HG03378 (cell line): ENCODE measurements around the gene FGGY.
A peak's percentile ranks its signal among the peaks of the same experiment; 100 is the strongest.
"Not testable (repeated sequence)": the region's sequence is repeated elsewhere in the genome, so short reads cannot be mapped to it uniquely, and the experiment has no call there.

ENCODE experiments used
- ATAC-seq: cut with Tn5 transposase; IDR thresholded peaks from one replicate; pipeline ENCODE4 v1.9.1; 2021; ENCODE audit warnings: mild to moderate bottlenecking, moderate library complexity; ENCODE audit not compliant: unreplicated experiment

The FGGY gene

DNA sequence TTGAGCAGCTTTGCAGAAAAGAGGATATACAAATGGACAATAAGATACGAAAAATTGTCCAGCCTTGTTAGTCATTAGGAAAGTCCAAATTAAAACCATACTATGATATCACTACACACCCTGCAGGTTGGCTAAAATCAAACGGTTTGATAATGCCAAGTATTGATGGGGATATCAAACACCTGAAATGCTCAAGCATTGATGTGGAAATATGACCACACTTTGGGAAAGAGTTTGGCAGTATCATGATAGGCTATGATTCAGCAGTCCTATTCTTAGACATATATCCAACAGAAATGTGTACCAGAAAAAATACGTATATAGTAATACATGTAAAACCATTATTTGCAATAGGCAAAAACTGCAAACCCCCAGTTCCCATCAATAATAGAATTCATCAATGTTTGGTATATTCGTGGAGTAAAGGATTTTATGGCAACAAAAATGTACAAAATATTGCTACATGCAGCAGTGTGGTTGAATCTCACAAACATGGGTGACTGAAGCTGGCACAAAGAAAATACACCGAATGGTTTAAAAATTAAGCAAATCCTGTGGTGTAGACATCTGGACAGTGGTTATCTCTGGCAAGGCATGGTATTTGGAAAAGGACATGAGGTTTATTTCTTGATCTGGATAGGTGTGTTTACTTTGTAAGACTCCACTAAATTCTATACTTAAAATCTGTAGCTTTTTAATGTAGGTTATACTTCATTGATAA, 243.2 kb downstream of the FGGY start:
- no peak for ATAC-seq

DNA sequence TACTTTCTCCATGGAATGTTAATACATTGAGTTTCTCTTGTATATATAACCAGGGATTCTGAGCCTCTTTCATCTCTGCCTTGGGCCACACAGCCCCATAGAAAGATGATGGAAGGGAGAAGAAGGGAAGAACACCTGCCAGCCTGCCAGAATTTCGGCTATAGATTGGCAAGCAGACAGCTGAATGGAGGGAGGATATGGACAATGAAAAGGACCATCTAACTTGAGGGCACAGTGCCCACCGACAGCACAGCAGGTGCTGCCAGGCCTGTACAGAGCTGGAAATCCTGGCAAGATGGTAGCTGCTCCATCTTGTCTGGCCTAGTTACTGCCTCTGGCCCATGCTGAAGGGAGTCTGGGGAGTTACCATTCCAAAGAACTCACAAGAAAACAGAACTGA, 244.3 kb downstream of the FGGY start:
- ATAC-seq, result no peak

DNA sequence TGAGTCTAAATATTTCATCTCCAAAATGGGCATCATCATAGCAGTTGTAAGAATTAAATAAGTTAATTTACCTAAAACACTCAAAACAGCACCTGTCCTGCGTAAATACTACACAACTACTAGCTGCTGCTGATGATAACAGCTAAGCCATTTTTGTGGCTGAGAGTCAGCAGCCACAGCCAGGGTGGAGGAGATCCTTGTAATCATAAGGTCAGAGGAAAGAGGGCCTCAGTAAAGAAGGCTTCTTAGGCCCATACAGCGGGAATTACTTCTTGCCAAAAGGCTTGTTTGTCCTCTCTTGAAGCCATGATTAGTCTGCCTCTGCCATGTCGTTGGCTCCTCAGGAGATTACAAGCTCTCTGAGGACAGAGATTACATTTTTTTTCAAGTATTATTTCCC, 245.0 kb downstream of the FGGY start:
- no peak for ATAC-seq

DNA sequence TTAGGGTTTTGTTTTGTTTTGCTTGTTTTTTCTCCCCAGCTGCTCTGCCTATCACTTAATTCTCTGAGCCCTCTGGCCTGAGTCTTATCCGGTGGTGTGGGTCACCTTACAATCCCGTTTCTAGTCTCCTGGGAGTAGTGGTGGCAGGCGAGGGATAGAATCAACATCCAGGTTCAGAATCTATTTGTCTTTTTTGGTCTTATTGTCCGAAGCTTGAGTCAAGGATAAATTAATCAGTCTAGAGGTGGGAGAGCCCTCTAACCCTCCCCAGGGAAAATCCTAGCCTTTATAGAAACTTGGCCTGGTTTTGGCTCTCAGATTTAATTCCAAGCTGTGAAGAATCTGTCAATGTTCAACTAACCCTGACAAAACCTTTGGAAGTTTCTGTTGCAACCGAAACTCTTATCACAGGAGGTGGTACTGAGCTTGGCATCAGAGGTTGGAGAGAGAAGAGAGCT, 246.3 kb downstream of the FGGY start:
- no peak for ATAC-seq

DNA sequence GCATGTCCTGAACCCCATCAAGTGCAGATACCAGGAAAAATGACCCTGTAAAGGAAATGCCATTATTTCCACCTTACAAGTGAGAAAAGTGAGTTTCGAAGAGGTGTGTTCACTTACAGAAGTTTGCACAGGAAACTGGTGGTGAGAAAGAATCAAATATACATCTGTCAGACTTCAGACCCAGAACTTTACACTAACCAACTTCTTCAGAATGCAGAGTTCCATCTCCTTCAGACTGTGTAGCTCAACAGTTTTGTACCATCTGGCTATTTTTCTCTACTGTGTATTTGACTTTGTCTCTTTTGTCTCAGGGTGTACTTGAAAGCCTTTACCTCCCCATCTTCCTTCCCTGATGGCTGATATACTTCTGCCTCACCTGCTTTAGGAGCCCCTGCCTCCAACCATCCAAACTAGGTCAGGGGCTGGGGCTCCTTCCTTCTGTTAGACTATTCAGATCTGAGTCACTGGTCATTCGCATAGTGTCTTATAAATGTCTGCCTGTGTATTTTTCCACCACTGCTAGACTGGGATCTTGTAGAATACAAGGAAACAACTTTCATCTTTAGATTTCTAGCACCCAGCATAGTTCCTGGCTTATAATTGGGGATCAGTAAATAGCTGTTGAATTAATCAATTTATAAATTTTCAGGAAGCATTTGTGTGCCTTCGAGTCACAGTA, 247.9 kb downstream of the FGGY start:
- ATAC-seq, result no peak

DNA sequence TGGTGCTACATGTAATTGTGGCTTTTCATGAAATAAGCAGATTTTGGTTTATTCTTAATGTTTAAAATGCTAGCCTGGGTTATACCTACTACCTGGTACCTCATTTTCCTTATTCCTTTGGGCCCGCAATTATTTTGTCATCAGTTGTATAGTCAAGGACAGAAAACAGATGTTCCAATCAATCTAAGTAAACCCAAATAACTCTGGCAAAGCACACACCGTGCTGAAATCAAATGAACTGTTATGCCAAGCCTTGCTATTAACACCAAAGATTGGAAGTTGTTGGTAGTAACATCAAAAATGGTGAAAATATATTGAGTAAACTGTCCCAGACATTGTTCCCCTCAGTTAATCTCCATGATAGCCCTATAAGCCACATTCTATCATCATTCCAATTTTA, 248.9 kb downstream of the FGGY start:
- ATAC-seq, result no peak

DNA sequence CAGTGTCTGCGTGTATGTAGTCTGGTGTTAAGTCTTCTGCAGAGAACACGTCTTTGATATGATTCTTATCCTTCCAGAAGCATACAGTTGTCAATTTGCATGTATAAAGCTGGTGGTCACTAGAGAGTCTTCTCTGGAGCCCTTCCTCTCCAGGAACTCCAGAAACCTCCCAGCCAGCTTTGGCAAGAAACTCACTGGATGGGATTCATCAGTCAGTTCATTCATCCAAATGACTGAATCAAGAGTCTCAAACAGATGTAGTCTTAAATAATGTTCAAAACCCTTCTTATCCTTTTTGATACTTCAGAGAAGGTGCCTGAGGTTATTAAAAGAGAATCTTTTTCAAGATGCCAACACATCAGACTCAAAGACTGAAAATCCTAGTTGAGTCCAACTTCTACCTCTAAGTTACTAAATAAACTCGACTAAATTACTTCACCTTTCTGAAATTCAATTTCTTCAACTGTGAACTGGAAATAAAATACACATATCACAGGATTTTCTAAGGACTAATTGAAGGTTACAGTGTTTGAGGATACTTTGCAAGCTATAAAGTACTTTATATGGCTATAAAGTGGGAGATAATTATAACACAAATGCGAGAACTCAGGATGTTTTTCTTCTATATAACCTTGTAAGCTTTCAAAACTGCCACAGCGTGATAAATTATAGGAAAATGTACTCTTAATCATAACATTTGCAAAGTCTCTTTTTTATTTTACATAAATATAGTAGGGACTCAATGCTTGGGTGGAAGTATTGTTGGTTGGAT, 252.4 kb downstream of the FGGY start:
- no peak for ATAC-seq

DNA sequence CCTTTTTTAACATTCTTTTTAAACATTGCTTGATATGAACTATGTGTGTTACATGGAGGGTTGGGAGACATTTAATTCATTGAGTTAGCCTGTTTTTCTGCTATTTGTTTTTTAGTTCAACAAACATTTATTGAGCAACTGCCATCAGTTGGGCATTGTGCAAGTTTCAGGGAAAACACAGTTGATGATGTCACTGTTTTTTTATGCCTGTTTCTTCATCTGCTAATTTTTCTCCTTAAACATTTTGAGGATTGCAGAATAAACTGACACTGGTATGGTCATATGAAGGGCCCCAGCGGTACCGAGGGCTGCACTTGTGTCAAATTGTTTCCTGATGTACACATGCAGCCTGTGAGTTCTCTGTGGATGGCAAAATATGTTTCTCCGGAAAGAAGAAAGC, 253.0 kb downstream of the FGGY start:
- no peak for ATAC-seq

DNA sequence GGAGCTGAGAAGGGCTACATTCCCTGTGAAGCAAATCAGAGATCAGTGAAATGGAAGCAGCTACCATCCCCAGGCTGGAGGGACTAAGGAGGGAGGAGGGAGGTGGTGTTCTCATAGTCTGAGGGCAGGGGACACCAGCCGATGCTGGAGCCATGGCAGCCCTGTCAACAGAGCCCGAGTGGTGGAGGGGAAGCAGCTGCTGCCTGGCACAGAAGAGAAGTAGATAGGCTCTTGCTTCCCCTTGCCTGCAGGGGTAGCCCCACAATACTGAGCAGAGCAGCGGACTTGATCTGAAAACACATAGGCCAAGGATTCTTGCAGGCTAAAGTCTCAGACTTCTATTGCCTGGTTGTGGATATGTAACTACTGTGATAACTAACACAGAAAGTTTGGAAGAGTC, 255.1 kb downstream of the FGGY start:
- ATAC-seq, result no peak

DNA sequence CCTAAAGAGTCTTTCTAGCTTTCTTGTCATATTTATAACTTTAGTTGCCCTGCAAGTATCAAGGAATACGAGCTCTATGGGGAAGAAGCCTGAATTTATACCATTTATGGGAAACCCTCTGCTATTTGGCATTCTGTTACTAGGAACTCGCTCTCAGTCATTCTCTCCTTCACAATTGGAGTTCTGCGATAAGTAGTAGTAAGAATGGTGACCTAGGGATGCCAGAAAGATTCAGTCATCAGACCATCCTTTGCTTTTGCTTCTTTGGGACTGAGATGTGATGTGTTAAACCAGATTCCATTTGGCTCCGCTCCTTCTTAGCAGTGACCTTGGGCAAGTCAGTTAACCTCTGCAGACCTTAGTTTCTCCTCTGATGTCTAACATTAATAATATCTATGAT, 256.5 kb downstream of the FGGY start:
- no peak for ATAC-seq

DNA sequence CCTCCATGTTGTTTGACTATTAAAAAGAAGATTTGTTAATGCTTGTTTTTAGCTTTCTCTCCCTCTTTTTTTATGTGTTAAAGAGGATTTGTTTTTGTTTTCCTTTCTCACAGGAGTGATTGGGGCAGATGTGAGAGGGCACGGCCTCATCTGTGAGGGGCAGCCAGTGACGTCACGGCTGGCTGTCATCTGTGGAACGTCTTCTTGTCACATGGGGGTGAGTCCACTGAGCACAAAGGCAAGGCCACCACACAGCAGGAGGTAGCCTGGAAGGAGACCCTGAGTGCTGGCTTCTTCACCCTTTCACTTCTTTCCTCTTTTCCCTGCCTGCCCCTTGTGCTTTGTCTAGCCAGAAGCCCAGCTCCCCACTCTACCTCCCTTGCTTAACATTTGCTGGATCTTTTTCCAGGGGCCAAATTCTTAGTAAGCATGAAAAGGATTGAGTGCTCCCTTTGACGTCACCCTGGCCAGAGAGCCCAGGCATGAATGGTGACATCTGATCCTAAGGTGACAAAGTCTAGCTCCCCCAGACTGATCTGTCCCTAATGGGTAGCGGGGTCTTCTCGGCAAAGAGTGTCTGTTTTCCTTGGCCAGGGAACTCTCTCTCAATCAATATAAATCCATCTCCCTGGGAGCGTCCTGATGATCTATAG, 257.2 kb downstream of the FGGY start:
- ATAC-seq, result no peak

DNA sequence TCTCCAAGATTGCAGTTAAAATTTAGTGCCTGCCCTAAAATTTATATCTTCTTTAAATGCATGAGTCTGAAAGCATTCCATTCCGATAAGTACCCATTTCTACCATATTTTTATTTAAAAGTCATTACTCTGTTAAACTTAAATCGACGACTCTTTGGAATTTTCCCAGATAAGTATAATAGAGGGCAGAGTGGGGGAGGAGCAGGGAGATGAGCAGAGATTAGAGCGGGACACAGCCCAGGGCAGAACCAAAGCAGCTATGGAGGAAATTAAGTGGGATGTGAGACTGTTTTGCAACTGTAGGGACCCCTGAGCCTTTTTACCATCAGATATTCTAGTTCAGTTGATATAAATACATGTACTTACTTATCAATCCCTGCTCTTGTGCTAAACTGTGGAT, 257.9 kb downstream of the FGGY start:
- no peak for ATAC-seq

DNA sequence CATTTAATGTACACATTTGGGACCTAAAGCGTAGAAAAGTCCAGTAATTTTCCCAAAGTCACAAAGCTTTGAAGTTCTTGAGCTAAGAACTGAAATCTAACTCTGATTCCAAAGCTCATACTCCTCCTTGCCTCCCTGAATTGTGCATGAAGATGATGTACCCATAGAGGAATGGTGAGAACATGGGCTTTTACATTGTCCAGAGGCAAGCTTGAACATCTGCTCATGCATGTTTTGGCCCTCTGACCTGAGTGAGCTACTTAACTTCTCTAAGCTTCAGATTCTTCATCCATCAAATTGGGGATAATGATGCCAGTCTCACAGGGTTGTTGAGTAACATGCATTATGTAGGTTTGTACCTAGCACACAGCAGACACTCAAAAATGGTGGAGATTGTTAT, 259.5 kb downstream of the FGGY start:
- ATAC-seq, result no peak

DNA sequence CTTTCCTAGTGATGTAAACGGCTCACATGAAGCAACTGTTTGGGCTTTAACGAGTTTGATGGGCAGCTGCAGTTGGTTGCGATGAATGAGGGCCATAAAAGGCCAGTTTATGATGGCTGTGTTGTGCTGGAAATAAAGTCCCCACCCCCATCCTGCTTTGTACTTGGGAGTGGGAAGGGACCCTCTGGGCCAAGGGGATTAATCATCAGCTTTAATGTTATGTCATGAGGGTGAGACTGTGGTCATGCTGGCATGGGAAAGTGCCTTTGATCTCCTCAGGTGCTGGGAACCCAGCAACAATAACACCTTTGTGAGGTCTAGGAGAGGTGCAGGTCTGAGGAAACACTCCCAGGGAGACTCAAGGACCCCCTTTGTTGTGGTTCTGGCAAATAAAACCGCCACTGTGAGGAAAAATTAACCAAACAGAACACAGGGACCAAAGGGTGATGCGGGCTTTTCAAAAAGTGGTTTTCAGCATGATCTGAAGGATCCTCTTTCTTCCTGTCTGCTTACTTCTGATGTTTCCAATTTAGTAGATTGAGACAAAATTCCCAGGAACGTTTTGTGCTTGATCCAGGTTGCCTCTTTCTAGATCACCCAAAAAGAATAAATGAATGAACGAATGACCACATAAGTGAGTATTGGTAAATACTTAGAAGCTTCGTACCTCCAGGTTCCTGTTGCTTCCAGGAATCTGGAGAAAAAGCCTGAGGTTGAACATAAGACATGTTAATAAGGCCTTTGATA, 260.1 kb downstream of the FGGY start:
- ATAC-seq, result no peak

DNA sequence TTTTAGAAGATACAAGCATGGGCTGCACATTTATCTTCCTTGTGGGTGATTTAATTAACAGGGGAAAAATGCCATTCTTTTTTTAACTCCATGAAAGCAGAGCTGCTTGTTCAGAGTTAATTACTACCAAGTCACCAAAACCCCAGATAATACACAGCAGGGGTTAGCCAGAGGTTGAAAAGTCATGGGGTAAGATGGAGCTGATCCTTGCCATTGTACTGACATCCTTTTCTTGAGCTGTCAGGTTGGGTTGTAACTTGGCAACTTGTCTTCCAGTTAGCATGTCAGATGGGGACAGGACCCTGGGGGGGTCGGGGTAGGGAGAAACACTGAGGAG, 260.6 kb downstream of the FGGY start:
- ATAC-seq, result no peak

DNA sequence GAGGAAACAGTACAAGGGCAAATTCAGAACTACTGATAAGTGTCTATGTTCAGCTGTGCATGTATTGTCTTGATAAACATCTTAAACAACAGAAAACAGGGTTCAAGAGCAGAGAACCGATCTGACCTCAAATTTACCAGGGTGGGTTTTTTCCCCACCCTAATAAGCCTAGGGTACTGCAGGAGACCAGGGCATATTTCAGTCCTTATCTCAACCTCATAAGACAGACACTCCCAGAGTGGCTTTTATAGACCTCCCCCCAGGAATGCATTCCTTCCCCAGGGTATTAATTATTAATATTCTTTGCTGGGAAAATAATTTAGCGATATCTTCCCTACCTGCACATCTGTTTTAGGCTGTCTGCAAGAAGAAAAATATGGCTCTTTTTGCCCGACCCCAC, 261.7 kb downstream of the FGGY start:
- ATAC-seq, result not testable (repeated sequence)

DNA sequence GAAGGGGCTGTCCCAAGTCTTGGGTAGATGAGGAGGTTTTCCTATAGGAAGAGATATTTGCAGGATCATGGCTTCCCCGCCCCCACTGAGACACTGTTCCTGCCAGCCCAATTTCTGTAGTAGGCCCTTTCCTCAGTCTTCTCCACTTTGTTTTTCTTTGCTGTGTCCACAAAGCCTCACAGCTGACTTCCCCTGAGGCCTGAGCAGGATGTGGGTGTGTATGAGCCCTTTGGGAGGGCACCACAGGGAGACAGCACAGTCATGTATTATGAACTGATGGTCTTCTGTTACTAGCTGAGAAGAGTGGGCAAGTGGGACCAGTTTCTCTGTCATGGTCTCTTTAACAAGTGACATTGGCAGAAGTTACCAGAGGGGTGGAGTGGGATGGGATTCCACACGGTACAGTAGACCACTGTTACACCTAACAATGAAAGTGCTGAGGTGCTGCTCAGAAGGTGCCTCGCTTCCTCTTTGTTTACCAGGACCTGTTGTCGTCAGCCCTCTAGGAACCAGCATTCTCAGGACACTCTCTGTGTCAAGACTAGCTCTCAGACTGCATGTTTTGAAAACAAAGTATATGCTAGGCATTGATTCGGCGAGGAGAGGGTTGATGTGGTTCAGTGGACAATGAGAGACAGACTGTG, 264.0 kb downstream of the FGGY start:
- ATAC-seq, result peak; percentile 63

DNA sequence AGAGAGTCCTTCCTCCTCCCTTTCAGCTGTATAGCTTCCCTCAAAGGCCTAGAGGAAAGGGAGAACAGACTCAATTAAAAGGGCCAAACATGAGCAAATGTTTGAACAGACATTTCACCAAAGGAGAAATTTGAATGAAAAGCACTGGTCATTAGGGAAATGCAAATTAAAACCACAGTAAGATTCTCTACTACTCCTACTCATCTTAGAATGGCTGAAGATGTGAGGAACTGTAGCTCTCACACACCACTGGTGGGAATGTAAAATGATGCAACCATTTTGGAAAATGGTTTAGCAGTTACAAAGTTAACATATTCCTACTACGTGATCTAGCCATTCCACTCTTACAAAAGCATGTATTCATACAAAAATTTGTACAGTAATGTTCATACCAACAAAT, 264.9 kb downstream of the FGGY start:
- no peak for ATAC-seq

DNA sequence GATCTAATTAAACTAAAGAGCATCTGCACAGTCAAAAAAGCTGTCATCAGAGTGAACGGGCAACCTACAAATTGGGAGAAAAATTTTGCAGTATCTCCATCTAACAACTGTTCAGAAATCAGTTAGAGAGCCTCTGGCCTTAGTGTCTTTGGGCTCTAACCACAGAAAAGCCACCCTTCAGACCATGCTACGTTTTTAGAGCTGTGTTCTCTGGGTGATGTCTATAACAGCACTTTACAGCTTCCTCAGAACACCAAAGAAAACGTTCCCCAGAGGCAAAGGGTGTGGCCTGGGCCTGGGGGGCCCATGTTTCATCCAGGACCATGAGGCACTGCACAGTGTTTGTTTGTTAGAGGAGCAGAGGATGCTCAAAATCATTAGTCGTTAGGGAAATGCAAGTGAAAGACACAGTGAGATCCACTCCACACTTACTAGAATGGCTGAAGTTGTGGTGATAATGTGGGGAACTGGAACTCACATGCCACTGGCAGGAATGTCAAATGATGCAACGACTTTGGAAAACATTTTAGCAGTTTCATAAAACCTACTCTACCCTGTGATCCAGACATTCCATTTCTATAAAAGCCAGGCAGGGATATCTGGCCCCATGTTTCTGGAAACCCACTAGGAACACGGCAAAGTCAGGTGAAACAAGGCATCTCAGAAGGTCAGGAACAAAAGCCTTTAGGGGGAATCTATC, 267.4 kb downstream of the FGGY start:
- ATAC-seq, result no peak
